GM21786 (cell line): ENCODE results near the gene C9orf50.

ENCODE experiments used
- ATAC-seq: cut with Tn5 transposase; IDR thresholded peaks from one replicate; pipeline ENCODE4 v1.9.1; 2021; ENCODE audit not compliant: unreplicated experiment

Gene C9orf50

DNA sequence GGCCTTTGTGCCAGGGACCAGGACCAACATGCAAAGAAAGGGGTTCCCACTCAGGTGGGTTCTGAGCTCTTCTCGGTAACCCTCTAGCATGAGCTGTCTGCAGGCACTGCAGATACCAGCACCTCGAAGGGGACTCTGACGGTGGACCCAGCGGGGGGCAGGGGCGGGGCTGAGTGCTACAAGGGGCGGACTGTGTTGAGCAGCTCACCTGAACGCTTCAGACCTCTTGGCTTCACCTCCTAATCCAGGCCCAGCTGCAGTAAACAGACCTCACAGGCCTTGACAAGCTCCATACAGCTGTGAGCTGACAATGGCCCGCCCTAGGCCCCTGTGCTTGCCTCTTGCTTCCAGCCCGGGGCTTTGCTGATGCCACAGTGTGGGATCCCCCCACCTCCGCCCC lies 48.4 kb downstream of the C9orf50 start:
- no peak for ATAC-seq

DNA sequence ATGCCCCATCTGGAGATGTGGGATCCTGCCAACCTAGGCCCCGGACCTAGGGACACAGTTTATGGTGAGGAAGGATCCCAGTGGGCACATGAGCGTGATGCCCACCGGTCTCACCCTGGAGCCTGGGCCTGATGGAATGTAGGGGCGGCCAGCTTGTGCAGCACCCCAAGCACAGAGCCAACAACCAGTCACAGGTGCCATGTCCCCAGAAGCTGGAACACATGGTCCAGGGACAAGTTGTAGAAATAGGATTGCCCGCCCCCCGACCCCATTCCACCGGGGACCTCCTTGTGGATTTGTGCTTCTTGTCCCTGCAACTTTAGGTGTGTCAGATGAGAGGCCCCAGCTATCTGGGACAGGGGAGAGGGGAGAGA lies 48.9 kb downstream of the C9orf50 start:
- no peak for ATAC-seq

DNA sequence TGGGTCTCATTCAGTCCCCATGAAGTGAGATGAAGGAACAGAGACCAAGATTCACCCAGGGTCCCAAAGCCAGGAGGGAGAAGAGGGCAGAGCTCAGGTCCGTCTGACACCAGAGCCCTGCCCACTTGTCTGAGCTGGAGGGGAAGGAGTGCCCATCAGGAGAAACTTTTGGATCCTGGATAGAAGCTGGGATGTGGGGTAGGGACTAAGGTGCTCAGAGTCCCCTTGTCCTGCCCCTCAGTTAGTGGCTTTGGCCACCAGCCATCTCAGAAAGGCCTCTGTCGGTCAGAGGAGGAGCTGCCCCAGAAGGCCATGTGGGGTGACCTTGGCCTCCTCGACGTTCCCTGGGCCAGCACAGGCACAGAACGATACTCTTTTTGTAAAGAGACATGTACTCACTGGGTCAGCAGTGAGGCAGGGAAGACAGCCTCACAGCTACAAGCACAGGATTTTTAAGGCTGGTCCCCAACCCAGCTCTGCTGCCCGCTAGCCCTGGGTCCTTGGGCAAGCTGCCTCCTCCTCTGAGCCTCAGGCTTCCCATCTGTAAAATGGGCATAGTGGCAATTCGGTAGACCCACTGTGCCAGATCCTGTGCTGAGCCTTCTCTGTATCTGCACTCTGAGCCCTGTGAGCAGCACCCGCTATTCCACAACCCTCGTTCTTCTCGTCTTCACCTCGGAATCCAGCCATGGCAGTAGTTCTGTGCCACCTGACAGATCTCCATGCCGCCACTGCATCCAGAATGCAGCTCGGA lies 49.4 kb downstream of the C9orf50 start:
- ATAC-seq = no peak

DNA sequence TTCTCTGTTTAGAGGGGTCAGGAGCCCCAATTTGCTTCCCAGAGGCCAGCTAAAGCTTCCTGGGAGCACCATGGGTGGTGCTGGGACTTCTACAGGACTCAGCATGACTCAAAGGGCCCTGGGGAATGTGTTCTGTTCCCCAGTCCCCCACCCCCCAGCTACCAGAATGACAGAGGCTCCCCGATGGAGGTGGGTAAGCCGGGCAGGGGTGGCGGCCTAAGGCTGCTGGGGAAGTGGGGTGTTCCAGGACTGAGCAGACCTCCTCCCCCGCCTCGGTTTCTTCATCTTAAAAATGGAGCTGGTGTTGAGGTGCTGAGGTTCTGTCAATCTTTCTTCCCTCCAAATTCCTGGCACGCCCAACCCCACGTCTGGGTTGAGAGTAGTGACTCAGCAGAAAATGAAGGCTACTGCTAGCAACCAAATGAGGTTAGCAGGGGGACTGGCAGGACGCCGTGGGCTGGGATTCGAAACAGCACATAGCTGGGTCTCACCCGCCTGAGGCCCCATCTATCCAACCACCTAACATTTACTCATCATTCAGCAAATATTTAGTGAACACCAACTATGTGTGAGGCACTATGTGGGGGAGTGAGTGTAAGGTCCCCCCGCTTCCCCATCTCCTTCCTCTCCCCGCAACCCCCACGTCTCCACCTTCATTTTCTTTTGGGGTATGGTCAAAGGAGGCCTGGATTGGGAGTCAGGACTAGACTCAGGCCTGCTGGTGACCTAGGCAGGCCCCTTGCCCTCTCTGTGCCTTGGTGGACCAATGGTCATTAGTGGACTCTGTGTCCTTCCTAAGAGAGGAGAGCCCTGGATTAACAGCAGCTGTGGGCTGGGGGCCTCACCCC lies 50.2 kb downstream of the C9orf50 start:
- no peak for ATAC-seq

DNA sequence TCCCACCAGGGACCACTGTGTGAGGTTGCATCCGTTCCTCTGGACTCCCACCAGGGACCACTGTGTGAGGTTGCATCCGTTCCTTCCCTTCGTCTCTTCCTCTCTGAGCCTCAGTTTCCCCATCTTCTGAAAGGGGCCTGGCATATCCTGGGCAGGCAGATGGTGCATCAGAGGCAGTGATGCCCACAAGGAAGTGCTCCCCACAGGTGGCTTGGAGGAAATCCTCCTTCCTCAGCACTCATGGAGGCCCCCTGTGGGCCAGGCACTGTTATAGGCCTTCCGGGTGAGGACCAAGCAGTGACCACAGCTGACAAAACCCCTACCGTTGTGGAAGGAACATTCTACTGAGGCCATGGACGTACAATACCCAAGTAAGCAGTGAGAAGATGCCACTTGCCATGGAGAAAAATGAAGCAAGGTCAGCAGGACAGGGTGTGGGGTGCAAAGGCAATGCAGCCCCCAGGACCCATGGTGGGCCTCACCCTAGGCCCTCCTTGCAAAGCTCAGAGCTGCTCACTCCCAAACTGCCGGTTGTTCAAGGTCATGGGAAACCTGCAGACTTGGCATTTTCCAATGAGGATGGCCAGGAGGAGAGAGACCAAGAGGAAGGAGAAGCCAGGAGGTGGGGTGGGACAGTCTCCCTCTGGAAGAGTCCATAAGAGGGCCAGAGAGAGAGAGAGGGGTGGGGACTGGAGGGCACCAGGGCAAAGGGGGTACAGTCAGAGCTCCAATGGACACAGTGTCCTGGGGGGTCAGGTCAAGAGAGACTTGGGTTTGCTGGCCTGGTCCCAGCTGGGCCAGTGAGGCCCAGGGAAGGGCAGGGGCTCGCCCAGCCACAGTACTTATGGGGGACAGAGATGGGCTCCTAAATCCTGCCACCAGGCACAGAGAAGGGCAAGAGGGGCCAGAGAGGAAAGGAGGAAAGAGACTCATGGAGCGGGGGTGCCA lies 51.1 kb downstream of the C9orf50 start:
- no peak for ATAC-seq

DNA sequence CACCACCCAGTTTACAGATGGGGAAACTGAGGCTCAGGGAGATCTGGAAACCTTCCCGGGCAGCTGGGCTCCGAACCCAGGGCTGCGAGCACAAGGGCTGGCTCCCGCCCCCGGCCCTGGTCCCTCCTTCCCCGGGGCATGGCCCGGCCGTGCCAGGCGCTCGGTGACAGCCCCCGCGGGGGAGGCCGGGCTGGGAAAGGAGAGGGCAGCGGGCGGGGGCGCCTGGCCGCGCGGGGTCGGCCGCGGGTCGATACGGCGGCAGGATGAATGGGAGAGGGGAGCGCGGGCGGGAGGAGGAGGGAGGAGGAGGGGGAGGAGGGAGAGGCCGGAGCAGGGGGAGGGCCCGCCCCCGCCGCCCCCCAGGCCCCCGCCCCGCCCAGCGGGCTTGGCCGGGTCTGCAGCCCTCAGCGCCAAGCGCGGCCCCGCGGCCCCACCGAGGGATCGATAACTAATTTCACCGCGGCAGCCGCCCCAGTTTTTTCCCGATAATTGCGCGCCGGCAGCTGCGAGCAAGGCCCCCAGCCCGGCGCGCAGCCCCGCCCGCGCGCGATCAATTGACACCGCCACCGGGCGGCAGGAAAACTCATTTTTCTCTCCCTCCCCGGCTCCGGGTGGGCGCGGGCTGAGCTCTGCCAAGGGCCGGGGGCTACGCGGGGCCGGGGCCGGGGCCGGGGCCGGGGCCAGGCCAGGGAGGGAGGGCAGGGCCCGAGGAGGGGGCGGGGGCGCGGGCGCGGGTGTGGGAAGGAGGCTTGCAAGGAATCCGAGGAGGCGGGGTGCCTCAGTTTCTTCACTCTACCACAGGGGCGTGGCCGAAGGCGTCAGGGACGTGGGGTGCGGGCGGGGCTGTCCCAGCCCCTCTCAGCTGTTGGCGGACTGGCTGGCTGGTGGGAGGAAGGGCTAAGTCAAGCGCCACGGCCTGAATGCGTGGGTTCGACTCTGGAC lies 52.1 kb downstream of the C9orf50 start:
- no peak for ATAC-seq

DNA sequence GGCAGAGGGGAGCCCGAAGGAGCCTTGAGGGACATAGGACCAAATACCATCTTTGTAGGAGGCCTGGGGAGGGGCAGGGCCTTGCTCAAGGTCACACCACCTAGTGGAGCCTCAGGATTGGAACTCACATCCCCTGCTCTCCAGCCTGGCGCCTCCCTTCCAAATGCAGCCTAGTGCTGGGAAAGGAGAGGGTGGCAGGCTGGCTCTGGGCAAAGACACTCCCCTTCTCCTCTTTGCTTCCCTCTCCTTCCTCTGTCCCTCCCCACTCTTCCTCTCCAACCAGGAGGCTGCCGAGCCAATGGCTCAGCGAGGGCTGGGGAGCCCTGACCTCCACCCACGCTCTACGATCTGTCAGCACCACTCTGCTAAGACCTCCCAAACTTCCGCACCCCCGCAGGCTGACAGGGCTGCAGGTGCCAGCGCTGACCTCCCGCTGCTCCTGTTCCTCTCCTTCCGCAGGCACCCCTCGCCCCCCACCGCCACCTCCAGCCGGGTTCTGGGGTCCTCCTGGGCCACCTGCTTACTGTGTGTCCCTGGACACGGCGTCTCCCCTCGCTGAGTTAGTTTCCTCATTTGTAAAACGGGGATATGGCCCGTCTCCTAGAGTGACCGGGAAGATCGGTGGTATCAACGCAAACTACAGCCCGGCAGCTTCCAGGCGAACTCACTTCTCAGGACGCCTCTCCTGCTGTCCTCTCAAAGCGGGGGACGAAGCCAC lies 52.9 kb downstream of the C9orf50 start:
- ATAC-seq = no peak

DNA sequence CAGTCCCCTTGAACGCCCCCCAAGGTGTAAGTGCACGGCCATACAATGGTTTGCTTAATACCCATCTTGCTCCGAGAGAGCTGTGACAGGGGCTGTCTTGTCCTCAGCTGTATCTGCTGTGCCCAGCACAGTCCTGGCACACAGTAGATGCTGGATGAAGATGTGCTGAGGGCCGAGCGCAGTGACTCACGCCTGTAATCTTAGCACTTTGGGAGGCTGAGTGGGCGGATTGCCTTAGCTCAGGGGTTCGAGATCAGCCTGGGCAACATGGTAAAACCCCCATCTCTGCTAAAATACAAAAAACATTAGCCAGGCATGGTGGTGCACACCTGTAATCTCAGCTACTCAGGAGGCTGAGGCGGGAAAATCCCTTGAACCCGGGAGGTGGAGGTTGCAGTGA lies 53.6 kb downstream of the C9orf50 start:
- no peak for ATAC-seq

DNA sequence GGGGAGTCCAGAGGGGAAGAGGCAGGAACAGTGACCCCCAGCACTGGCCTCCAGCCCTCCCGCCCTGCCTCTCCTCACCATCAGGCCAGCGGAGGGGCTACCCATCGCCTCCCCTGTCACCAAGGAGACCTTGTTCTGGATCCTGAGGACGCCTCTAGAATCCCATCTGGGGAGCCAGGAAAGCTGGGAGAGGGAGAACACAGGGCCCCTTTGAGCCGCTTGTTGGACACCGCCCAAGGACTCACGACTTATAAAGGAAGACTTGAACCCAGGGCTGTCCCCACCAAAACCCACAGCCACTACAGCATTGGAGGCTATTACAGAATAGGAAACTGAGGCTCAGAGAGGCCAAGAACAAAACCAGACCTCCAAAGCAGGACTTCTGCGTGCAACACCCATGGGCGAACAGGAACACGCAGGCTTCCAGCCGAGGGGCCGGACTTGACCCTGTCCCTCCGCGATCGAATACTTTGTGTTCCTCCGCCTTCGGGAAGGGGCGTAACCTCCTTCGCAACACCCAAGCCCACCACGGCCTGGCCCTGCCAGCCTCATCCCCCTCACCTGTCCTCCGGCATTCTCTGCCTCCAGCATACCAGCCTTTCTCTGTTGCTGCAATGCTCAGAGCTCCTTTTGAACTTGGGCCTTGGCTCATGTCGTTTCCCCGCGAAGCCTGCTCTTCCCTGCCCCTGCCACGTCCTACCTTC lies 54.2 kb downstream of the C9orf50 start:
- no peak for ATAC-seq

DNA sequence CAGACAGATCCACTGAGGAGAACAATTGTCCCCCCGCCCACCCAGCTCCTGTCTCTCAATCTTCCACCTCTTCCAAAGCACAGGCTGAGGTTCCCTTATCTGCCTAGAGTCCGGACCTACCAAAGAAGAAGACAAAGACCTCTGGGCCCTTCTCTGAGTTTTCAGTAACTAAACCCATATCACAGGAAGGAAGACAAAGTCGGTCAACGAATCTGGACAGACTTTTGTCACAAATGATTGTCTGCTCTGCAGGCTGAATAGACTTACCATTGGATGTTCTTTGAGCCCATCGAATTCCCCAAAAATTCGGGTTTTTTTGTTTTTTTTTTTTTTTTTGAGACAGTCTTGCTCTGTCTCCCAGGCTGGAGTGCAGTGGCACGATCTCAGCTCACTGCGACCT lies 58.0 kb downstream of the C9orf50 start:
- no peak for ATAC-seq

DNA sequence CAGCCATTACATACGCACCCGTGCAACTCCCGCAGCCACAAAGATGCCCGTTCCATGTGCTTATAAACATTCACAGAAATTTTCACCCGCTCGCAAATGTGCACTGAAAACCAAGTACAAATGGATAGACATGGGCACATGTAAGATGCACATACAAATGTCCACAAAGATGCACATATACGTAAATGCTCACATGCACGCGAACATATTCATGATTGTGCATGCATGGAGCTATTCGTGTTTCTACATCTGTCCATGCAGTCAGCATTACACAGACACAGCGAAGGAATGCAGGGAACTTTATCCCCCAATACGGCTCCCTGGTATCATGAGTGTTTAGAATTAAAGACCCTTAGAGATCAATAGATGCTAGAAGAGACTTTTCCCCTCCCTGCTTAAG lies 58.4 kb downstream of the C9orf50 start:
- ATAC-seq = no peak
